ENCODE results near the gene DNM3. TPM values are rescaled to one million over a fixed set of nuclear protein-coding genes. Genes with fewer than 3 reads are reported as not detected.

Gene DNM3
- total RNA-seq, 1 experiment from 2014 or later, result 0.11 TPM

- H3K36me3 Mint-ChIP-seq (ENCODE audit: insufficient read depth, unreplicated experiment), result no peaks in the 10 kb centered on the region
- H3K27ac Mint-ChIP-seq (ENCODE audit: unreplicated experiment), result no peak overlapping the region
- H3K27me3 Mint-ChIP-seq (ENCODE audit: insufficient read depth, unreplicated experiment), result no peaks in the 10 kb centered on the region
- peaks cover 20% of the 10 kb centered on the region for H3K9me3 Mint-ChIP-seq (ENCODE audit: unreplicated experiment)
- Histone ChIP-seq H3K36me3 (ENCODE audit: control insufficient read depth, insufficient read depth, low read length) (no peaks in the 10 kb centered on the region), H3K27me3 (replicated peaks; ENCODE audit: control insufficient read depth, insufficient read depth, low read length) (no peaks in the 10 kb centered on the region), H3K4me3 (ENCODE audit: low read depth, low read length) (no peak overlapping the region), H3K9me3 (peaks cover 3% of the 10 kb centered on the region), H3K4me1 (peaks cover 19% of the 10 kb centered on the region)
- no peak overlapping the region for H3K4me3 Mint-ChIP-seq (ENCODE audit: unreplicated experiment)
- DNase-seq, result no peak
- CTCF ChIA-PET, result no interaction called here
- TF ChIP-seq, protein P1, sequence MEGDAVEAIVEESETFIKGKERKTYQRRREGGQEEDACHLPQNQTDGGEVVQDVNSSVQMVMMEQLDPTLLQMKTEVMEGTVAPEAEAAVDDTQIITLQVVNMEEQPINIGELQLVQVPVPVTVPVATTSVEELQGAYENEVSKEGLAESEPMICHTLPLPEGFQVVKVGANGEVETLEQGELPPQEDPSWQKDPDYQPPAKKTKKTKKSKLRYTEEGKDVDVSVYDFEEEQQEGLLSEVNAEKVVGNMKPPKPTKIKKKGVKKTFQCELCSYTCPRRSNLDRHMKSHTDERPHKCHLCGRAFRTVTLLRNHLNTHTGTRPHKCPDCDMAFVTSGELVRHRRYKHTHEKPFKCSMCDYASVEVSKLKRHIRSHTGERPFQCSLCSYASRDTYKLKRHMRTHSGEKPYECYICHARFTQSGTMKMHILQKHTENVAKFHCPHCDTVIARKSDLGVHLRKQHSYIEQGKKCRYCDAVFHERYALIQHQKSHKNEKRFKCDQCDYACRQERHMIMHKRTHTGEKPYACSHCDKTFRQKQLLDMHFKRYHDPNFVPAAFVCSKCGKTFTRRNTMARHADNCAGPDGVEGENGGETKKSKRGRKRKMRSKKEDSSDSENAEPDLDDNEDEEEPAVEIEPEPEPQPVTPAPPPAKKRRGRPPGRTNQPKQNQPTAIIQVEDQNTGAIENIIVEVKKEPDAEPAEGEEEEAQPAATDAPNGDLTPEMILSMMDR (IDR thresholded peaks at IDR 0.05; ENCODE audit: insufficient read depth in 1 of 2, low read depth in 1 of 2, low read length in 1 of 2, severe bottlenecking in 1 of 2, unreplicated experiment in 1 of 2), result no peak
- H3K4me1 Mint-ChIP-seq (ENCODE audit: low read depth, unreplicated experiment), result peaks cover 30% of the 10 kb centered on the region
- intact Hi-C loops (cut with micrococcal nuclease; ENCODE audit: unreplicated experiment), result no loop called here
- no TSS peak for BruUV-seq (replicated peaks)
- POLR2A ChIA-PET, result no interaction called here
Measured at GRCh38 chr1:172352435-172352834, 511.1 kb downstream of the DNM3 start.

- ChIA-PET POLR2A (no interaction called here), CTCF (no interaction called here)
- Histone ChIP-seq H3K36me3 (ENCODE audit: control insufficient read depth, insufficient read depth, low read length) (no peaks in the 10 kb centered on the region), H3K27me3 (replicated peaks; ENCODE audit: control insufficient read depth, insufficient read depth, low read length) (no peaks in the 10 kb centered on the region), H3K9me3 (no peaks in the 10 kb centered on the region; the same call in none of the 2 replicates), H3K4me1 (peaks cover 40% of the 10 kb centered on the region), H3K4me3 (ENCODE audit: low read depth, low read length) (no peak overlapping the region)
- no TSS peak for BruUV-seq (replicated peaks)
- Mint-ChIP-seq H3K27me3 (ENCODE audit: insufficient read depth, unreplicated experiment) (no peaks in the 10 kb centered on the region), H3K36me3 (ENCODE audit: insufficient read depth, unreplicated experiment) (no peaks in the 10 kb centered on the region), H3K4me1 (ENCODE audit: low read depth, unreplicated experiment) (peaks cover 38% of the 10 kb centered on the region), H3K27ac (ENCODE audit: unreplicated experiment) (peak overlapping the region; percentile 45), H3K9me3 (ENCODE audit: unreplicated experiment) (peaks cover 10% of the 10 kb centered on the region), H3K4me3 (ENCODE audit: unreplicated experiment) (no peak overlapping the region)
- TF ChIP-seq, protein P1 (IDR thresholded peaks at IDR 0.05; ENCODE audit: insufficient read depth in 1 of 2, low read depth in 1 of 2, low read length in 1 of 2, severe bottlenecking in 1 of 2, unreplicated experiment in 1 of 2), result no peak
- DNase-seq, result no peak
- intact Hi-C loops (cut with micrococcal nuclease; ENCODE audit: unreplicated experiment), result no loop called here
Measured at GRCh38 chr1:172354291-172355274, 513.3 kb downstream of the DNM3 start.

GRCh38 chr1:172356620-172357019, 515.3 kb downstream of the DNM3 start:
- TF ChIP-seq, protein P1 (IDR thresholded peaks at IDR 0.05; ENCODE audit: insufficient read depth in 1 of 2, low read depth in 1 of 2, low read length in 1 of 2, severe bottlenecking in 1 of 2, unreplicated experiment in 1 of 2), result no peak
- no peak overlapping the region for H3K4me3 Mint-ChIP-seq (ENCODE audit: unreplicated experiment)
- peaks cover 60% of the 10 kb centered on the region for H3K4me1 ChIP-seq
- H3K36me3 Mint-ChIP-seq (ENCODE audit: insufficient read depth, unreplicated experiment), result no peaks in the 10 kb centered on the region
- CTCF ChIA-PET, result no interaction called here
- H3K9me3 ChIP-seq, result no peaks in the 10 kb centered on the region; the same call in none of the 2 replicates
- DNase-seq, result no peak
- H3K27ac Mint-ChIP-seq (ENCODE audit: unreplicated experiment), result no peak overlapping the region
- POLR2A ChIA-PET, result no interaction called here
- no TSS peak for BruUV-seq (replicated peaks)
- H3K27me3 Mint-ChIP-seq (ENCODE audit: insufficient read depth, unreplicated experiment), result no peaks in the 10 kb centered on the region
- intact Hi-C loops (cut with micrococcal nuclease; ENCODE audit: unreplicated experiment), result no loop called here
- H3K27me3 ChIP-seq (replicated peaks; ENCODE audit: control insufficient read depth, insufficient read depth, low read length), result no peaks in the 10 kb centered on the region
- peaks cover 10% of the 10 kb centered on the region for H3K9me3 Mint-ChIP-seq (ENCODE audit: unreplicated experiment)
- peaks cover 45% of the 10 kb centered on the region for H3K4me1 Mint-ChIP-seq (ENCODE audit: low read depth, unreplicated experiment)
- no peak overlapping the region for H3K4me3 ChIP-seq (ENCODE audit: low read depth, low read length)
- H3K36me3 ChIP-seq (ENCODE audit: control insufficient read depth, insufficient read depth, low read length), result no peaks in the 10 kb centered on the region

Data from Caco-2 (cell line).